Germinal center (tissue), 1 donor: ENCODE measurements around the gene THOC6.
A peak's percentile ranks its signal among the peaks of the same experiment; 100 is the strongest.

Experiments
- DNase-seq: peaks from one replicate; pipeline ENCODE4 v3.0.0; 2012; ENCODE audit warnings: mixed read lengths, low spot score

THOC6 gene

DNA sequence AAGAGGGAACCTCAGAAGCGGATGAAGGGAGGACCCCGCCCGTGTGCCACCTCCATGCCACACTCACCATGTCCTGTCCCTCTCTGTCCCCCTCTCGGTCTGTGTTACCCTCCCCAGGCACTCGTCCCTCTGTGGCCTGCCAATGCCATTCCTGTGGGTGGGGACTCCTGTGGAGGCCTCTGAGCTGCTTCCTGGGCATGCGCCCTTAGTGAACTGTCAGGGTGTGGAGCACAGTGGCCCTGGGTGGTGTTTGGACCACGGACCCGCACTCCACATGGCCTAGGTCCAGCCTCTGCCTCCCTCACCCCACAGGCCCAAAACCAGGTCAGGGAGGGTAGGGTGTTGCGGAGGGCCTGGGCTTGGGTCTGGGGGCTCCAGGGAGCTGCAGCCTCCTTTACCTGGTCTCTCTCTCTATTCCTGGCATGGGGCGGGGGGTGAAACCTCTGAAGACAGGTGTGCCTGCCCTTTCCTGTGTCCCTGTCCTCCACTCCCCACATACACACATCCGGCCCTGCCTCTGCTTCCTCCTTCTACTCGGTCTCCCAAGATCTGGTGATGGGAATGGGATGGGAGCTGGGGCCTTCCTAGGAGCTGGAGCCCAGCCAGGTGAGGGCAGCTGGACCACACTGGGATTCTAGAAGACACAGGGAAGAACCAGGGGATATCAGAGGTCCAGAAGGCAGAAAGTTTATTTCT lies 32.1 kb upstream of the THOC6 start:
- no peak for DNase-seq

DNA sequence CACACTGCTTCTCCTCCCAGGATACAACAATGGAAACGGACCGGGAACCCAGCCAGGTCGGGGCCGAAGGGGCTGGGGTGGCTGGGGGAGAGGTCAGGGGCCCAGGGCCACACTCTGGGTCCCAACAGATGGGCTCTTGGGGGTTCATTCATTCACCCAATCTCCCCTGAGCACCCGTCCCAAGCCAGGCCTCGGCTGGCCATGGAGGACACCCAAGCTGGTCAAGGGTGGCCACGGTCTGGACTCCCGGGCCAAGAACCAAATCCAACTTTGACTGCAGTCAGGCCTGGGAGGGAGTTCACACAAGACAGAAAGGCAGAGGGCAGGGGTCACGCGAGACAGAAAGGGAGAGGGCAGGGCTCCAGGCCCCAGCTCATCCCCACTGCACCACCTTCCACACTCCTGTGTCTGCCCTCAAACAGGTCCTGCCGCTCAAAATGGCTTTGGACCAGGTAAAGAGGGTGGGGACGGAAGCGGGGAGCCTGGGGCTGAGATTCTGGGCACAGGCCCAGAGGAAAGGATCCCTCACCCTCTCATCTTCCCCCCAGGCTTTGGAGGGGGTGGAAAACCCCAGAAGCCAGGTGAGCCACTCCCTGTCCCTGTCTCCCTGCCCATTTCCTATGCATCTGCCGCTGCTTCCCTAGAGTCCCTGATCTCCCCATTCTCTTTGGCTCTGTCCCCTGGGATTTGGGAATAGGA lies 31.3 kb upstream of the THOC6 start:
- no peak for DNase-seq

DNA sequence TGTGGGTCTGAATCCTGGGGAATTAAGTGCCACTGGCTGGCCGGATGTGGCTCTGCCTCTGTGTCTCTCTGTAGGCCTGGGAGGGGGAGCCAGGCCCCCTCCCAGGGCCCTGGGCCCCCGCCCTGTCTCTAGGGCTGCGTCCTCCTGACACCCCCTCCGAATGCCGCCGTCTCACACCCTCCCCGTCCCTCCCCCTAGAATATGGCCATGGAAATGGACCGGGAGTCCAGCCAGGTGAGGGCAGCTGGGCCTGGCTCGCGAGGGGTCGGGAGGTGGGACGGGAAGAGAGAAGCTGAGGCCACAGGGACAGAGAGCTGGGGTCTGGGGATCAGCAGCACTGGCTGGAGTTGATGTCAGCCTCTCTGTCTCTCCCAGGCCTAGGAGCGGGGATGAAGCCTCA lies 27.5 kb upstream of the THOC6 start:
- no peak for DNase-seq

DNA sequence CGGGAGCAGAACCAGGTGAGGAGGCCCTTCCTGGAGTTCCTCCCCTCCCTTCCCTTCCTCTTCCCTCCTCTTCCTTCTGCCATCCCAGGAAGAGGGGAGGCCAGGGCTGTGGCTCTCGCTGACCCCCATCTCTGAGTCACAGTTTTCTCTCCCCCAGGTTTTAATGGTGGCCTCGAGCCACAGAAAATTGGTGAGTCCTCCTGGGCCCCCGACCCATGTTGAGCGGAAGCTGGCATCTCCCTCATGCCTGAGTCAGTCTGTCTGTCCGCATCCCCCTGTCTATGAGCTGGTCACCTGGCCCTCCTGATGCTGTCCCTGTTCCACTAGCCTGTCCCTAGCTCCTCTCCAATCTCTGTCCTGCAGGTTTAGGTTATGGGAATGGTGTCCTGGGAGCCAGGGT lies 23.9 kb upstream of the THOC6 start:
- no peak for DNase-seq

DNA sequence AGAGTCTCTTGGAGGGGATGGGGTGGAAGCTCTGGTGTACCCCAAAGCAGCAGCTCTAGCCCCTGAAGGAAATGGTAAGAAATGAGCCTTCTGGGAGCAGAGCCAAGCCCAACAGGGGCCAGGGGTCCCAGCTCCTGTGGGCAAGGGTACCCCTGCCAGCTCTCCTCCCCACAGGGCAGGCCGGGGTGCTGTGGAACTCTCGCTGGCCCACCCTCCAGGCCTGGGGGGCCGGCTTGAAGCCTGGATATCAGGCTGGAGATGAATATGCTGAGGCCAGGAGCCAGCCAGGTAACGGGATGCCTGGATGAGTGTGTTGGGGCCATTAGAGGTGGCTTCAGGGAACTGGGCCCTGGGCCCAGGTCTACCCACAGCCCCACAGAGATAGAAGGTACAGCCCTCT lies 23.3 kb upstream of the THOC6 start:
- no peak for DNase-seq

DNA sequence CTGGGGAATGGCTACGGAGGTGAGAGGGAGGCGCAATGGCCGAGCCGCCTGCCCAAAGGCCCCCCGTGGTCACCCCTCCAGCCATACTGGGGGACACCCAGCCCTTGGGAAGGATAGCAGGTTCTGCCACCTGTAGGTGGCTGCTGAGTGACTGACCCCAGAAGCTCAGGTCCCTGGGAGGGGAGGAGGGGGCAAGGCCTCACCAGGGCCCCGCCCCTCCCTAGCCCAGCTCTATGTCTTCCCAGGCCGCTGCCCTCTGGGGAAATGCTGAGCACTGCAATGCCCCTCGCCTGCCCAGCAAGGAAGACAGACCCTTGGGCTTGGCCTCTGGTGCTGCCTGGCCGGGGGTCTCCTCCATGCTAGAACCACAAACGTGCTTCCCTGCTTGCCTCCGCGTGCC lies 22.5 kb upstream of the THOC6 start:
- no peak for DNase-seq

DNA sequence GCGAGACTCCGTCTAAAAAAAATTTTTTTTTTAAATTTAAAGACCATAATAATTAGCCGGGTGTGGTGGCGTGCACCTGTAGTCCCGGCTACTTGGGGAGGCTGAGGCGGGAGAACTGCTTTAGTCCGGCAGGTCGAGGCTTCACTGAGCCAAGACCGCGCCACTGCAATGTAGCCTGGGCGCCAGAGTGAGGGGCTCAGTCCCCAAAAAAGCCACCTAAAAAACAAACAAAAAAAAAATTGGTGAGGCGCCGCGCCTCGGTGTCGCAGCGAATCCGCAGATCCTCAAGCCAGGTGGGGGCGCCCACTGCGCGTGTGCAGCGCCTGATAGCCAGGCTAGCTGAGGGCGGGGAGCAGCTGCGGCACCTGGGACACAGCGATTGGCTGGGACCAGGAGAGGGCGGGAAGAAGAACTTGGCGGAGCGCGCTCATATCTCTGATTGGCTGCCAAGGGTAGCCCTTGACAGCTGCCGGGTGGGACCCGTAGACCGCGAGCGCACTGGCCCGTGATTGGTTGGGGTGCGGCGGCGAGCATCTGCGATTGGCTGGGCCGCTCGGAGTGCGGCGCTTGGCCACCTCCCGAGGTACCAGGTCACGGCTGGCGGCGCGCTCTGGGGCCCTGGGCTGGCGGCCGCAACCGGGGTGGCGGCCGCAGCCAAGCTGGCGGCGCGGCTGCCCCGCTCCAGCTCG lies 20.1 kb upstream of the THOC6 start:
- DNase-seq = peak; percentile 99

DNA sequence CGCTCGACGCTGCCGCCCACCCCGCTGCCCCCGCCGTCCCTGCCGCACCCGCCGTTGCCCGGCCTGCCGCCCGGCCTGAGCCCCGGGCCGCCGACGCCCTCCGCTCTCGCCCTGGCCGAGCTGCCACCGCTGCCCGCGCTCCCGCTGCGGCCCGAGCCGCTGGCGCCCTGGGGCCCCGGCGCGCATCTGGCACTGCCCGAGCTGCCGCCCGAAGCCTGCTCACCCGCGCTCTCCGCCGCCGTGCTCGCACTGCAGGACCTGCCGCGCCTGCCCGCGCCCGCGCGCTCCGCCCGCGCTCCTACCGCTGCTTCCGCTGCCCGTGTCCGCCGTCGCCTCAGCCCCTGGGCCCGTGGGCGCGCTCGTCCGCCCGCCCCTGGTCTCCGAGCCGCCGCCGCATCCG lies 19.5 kb upstream of the THOC6 start:
- no peak for DNase-seq

DNA sequence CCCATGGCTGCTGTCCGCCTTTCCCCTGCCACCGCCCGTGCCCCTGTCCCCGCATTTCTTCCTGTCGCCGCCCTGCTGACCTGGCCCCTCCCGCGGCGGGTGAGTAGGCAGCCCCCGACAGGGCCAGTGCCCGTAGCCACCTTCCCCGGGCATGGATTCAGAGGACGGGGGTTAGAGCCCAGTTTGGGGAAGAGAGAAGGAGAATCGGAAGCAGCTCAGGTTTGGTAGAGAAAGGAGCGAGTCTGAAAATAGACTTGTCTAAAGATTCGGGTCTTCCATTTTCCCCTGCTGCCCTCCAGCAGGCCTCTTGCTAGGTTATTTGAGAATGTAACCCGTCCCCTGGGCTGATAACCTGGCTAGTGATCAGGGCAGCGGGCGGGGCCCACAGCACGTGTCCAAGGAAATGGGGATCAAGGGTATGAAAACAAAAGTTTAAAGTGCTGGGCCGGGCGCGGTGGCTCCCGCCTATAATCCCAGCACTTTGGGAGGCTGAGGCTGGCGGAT lies 19.0 kb upstream of the THOC6 start:
- DNase-seq = no peak

DNA sequence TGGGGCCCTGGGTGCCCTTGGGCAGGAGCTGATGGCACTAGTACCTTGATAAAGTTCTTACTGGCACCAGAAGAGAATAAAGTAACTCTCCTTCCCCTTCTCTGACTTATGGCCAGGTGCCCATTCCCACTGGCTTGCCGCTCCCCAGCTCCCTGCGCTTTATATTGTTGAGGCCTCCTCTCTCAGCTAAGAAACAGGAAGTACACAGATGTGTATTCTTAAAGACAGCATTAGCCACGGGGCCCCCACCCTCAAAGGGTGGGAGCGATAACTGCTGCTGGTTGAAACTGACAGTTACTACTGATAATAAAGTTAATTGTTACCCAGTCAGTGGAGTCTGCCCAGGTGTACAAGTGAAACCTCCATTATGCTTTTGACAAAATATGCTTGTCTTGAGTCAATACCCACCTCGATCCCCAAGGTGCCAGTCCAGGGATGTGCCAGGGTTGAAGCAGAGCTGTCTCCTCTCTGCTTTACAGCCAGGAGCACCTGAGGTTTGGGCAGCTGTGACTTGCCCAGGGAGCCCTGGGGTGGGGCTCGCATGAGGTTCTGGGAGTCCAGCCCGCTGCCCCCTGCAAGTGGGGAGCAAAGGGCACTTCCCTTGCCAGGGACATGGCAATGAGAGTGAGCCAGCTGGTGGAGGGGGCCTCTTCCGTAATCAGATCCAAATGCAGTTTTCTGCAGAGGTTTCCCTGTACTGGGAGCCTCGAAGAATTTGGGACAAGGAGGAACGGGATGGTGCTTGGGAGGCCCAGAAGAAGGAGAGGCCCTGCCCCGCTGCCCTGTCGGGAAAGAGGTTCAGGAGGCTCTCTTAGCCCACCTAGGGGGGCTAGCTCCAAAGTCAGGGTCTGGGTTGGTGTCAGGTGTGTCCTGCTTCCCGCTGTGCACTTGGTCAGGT lies 16.5 kb upstream of the THOC6 start:
- DNase-seq = no peak

DNA sequence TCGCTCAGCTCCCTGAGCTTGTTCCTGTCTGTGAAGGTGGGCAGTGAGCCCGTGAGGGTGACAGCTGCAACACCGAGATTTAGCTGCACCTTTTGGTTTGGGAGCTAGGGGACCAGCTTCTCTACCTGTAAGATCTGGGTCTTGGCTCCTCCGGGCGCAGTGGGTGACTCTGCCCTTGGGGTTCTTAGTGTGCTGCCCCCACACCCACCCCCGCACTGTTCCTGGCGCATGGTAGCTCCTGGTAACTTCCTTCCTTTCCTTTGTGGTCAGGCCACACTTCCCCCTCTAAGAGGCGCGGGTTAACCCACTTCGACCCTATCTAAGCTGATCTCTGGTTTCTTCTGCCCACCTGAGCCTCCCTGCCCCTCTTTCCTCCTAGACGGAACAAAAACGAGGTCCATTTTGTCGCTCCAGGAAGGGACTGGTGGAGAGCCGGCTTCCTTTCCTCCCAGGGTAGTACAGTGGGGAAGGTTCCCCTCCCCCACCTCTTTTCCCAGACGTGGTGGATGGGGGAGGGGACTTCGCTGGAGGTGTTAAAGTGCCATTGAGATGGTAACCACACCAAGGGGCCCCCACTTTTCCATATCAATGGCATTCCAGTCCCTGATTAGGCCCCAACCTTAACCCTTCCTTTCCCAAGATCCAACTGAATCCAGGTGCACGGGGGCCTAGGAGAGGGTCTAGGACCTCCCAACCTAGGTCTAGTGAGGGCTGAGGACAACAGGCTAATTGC lies 15.7 kb upstream of the THOC6 start:
- DNase-seq = no peak

DNA sequence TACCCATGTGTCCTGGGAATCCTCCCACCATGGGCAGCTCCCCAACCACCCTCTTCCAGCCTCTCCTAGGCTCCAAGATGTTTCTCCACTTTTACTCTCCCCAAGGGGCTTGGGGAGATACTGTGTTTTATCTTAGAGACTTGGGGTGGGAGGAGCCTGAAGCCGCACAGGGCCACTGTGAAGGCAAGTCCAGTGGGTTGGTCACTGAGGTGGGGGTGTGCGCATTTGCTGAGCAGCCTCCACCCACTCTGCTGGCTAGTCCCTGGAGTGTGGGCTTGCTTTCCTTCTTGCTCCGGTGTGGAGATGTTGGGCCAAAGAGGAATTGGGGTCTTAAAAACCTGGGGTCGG lies 15.2 kb upstream of the THOC6 start:
- no peak for DNase-seq

DNA sequence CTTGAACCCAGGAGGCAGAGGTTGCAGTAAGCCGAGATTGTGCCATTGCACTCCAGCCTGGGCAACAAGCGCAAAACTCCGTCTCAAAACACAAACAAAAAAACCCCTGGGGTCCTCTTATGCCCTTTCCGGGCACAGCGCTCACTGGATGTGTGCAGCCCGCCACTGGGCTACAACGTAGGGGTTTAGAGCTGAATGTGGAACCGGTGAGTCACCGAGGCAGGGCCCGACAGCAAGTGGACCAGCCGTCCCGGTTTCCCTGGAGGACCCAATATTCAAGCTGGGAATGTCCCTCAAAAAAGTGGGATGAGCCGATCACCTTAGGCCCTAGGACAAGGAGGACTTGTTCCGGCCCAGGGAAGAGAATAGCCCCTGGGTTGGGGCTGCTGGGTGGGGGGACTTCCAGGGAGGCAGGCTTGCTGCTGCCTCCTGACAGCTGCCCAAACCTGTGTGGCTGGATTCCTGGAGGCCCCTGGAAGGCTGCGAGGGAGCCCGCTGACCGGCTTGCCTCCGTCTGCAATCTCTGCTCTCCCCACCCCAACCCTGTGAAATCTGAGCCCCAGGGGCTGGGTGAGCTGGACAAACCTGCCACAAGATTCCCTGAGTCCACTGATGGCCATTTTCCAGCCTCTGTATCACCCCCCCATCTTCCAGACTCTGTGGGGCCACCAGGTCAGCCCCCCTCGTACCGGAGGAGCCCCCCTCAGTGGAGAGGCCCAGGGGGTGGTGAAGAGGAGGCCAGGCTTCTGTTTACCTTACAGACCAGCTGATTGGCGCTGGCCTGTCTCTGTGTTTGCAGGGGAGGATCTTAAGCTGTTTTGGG lies 14.1 kb upstream of the THOC6 start:
- no peak for DNase-seq

DNA sequence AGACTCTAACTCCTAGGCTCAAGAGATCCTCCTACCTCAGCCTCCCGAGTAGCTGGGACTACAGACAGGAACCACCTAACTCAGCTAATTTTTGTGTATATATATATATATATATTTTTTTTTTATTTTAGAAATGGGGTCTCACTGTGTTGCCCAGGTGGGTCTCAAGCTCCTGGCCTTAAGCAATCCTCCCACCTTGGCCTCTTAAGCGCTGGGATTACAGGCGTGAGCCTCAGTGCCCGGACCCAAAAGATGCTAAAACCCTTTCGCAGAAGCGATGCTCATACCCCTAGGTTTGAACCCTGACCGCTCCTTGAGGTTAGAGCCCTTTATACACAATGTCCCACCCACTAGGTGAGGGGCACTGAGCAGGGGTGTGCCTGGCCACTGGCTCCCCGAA lies 13.3 kb upstream of the THOC6 start:
- no peak for DNase-seq

DNA sequence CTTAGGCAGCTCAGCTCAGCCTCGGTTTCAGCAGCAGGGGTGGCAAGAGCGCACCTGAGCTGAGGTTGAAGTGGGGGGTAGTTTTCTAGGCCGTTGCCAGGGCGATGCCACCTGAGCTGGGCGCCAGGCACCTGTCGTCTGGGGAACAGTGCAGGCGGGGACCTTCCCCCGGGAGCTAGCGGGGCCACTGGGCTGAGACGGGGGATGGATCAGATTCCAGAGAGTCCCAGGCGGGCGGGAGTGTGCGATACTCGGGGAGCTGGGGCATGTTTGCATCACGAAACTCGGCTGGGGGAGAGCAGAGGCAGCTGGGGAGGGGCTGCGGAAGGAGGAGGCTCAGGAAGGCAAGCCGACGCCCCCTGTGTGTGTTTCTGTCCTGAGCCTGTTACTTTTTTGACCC lies 11.6 kb upstream of the THOC6 start:
- no peak for DNase-seq

DNA sequence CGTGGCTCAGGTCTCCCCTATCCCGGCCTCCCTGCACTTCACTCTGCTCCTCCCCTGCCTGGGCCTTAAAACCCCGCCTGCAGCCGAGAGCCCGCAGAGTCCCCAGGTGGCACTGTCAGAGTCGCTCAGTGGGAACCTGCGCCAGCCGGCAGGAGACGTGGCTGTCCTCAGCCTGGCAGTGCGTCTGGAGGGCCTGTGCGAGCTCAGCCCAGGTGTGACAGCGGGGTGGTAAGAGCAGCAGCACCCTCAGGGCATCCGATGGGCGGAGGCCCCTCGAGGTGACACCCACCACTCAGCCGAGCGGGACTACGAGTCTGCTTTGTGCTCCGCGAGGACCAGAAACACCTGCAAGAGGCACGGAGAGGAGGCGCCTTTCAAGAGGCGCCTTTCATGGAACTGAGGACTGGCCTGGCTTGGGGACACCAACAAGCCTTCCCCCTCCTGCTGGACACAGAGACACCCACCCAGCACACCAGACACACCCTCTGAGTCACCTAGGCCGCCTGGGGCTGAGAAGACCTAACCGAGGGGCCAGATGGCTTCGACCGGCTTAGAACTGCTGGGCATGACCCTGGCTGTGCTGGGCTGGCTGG lies 10.9 kb upstream of the THOC6 start, which contains the start of gene CLDN9:
Gene CLDN9, plus strand, starts transcription at position 96 of the 593 bp plus-strand sequence. Its CDS starts 440 bp downstream, at position 536.
- no peak for DNase-seq

DNA sequence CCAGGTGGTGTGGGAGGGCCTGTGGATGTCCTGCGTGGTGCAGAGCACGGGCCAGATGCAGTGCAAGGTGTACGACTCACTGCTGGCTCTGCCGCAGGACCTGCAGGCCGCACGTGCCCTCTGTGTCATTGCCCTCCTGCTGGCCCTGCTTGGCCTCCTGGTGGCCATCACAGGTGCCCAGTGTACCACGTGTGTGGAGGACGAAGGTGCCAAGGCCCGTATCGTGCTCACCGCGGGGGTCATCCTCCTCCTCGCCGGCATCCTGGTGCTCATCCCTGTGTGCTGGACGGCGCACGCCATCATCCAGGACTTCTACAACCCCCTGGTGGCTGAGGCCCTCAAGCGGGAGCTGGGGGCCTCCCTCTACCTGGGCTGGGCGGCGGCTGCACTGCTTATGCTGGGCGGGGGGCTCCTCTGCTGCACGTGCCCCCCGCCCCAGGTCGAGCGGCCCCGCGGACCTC lies 10.3 kb upstream of the THOC6 start:
- DNase-seq = no peak

DNA sequence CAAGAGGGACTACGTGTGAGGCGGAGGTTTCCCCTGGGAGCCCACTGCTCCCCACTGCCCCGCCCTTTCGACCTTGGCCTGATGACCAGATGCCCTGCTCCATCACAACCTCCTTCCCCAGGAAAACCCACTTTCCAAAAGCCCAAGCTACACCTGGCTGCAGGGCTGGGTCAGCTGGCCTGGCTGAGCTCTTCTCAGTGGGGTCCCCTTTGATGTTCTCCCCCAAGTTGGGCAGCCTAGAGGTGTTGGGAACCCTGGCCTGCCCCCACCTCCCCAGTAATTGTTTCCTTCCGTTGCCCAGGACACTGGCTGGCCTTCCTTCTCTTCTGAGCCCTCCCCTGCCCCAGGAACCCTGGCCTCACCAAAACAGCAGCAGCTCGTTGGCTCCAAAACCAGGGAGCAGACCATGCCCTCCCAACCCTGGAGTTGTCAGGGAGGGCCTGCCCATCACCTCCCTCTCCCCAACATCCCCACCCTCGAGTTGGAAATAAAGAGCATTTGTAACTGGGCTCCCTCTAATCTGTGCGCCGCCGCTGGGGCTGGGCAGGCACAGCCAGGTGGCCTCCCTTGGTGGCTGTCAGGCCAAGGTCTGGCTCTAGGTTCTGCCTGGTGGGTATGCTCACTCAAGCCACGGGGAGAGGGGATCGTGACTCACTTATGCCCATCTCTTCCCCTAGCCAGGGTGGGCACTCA lies 9.7 kb upstream of the THOC6 start:
- no peak for DNase-seq

DNA sequence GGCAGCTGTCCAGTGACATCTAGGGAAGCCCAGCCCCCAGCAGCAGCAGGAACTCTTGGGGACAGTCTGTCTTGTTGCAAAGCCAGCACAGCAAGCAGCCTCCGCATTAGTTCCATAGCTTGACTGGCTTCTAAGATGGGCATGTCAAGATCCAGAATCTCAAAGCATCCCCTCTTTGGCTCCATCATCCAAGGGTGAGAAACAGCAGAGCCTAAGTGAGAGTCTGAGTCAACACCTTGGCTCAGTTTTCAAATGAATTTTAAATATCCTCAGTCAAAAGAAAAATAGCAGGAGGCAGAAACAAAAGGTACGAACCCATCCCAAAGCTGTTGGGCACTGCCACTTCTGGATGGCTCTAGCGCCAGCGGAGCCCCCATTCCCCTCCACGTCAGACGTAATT lies 8.9 kb upstream of the THOC6 start:
- DNase-seq = no peak
